ENCODE measurements around the gene ACVR2B. TPM values are rescaled to one million over a fixed set of nuclear protein-coding genes. Genes with fewer than 3 reads are reported as not detected.
A peak's percentile ranks its signal among the peaks of the same experiment; 100 is the strongest.

Gene ACVR2B
- polyA plus RNA-seq, 4 donors, result 6.8 to 21.2 (median 16.7) TPM

- DNase-seq (ENCODE audit: low read depth in 4 of 4, low spot score in 3 of 4), result no peak
Observed at GRCh38 chr3:38457111-38458003, 3.7 kb downstream of the ACVR2B start.

- DNase-seq (ENCODE audit: low read depth in 4 of 4, low spot score in 3 of 4), result no peak
Observed at GRCh38 chr3:38458796-38459498, 5.3 kb downstream of the ACVR2B start.

DNA sequence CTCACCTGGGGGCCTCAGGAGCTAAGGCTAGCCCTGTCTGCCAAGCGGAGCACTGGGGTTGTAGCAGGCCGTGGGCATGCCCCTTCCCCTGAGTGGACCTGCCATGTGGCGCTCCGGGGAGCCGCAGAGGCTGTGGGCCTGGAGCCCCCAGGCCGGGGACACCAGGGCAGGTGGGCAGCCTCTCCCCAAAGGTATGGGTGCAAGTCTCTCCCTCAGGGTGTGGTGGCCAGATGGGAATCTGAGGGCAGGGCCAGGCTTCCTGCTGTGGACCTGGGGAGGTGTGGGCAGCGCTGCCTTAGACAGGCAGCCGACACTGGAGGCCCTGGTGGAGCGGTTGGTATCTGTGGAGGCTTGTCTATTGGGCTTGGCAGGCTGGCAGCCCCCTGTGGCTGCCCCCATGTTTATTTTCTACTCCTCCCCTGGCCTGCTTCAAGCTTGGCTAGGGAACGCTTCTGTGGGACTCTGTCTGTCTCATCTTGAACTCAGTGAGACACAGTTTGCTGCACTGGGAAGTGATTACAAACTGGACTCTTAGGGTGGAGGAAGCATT lies 5.9 kb downstream of the ACVR2B start:
- DNase-seq (ENCODE audit: low read depth in 4 of 4, low spot score in 3 of 4), result no peak

DNA sequence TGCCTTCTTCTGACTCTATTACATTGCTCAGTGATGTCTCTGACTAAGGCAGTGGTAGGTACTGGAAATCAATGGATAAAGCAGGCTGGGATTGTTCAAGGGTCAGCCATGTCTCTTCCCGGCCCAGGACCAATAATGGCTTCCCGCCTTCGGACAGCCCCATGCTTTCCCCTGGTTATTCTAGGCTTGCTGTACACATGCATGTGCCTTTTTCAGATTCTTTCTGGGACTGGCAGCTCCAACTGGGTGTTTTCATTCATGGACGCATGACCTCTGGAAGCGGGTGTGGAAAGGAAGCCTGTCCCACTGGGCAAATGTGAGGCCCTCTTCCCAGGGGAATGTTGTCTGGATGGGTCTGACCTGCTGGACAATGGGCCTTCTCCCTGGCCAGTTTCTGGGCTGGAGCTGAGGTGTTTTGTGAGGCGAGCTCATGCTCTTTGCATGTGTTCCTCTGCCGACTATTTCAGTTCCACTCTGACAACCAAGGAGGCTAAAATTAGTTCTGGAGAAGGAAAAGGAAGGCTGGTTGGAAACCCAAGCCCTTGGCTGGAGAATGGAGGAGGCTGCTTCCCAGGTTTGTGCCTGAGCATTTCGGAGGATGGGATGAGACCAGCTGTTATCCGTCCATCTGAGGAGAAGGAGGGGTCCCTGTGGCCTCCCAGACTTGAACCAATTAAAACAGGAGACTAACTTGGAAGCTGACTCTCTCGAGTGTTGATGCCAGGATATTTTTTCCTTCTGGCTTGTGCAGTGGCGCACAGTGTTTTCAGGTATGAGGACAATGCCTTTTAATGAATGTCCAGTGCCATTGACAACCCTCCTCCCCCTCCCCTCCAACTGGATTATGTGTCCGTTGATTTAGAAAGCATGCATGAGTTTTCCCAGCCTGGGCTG lies 6.9 kb downstream of the ACVR2B start:
- DNase-seq (ENCODE audit: low read depth in 4 of 4, low spot score in 3 of 4), result peak in 1 of 4 donors; percentile 20

DNA sequence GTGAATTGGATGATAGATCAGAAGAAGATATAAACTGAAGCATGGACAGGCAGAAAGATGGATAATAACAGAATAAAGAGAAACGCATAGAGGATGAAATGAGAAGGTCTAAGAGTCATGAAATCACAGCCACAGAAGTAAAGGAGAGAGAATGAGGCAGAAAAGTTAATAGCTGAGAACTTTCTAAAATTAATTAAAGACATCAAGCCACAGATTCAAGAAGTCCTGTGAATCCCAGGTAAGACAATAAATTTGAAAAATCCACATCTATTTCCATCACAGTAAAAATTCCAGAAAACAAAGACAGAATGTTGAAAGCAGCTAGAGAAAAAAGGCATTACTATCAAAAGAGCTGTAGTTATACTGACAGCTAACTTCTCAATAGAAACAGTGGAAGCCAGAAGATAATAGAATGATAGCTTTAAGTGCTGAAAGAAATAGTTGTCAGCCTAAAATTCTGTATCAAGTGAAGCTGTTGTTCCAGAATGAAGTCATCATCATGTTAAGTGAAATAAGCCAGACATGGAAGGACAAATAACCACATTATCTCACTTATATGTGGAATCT lies 12.0 kb downstream of the ACVR2B start:
- no peak for DNase-seq (ENCODE audit: low read depth in 4 of 4, low spot score in 3 of 4)

GRCh38 chr3:38468765-38469164 lies 15.1 kb downstream of the ACVR2B start:
- no peak for DNase-seq (ENCODE audit: low read depth in 4 of 4, low spot score in 3 of 4)

DNA sequence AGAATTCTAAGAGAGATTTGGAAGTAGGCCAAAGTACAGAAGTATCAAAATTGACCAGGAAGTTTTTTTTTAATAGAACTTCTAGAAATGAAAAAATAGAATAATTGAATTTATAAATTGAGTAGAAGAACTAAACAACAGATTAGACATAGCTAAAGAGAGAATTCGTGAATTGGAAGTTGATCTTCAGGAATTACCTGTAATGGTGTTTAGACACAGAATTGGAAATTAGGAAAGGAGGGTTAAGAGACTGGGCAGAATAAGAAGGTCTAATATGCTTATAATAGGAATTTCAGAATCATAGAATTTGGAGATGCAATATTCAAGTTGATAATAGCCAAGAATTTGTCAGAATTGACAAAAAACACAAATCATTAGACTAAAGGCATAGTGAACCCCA lies 16.2 kb downstream of the ACVR2B start:
- no peak for DNase-seq (ENCODE audit: low read depth in 4 of 4, low spot score in 3 of 4)

DNA sequence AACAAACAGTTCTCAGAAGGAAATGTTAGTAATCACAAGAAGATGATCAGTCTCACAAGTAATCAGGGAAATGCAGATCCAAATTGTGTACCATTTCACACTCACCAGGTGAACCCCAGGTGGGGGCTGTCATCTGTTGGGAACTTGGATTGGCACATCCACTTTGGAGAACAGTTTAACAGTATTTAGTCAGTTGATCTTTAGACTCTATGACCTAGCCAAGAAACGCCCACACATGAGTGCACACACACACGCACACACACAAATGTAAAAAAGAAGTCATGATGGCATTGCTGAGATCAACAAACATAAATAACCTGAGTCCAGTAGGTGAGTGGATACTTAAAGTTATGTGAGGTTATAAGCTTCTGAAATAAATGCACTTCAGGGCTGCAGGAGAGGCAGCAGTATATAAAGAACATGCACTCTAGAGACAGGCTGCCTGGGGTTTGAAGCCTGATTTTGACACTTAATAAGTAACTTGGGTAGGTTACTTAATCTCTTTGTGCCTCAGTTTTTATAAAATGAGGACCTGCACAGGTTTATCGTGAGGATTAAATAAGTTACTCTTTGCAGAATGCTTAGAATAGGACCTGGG lies 17.7 kb downstream of the ACVR2B start:
- DNase-seq (ENCODE audit: low read depth in 4 of 4, low spot score in 3 of 4), result no peak

GRCh38 chr3:38472342-38472741 lies 18.7 kb downstream of the ACVR2B start:
- DNase-seq (ENCODE audit: low read depth in 4 of 4, low spot score in 3 of 4), result no peak

- DNase-seq (ENCODE audit: low read depth in 4 of 4, low spot score in 3 of 4), result no peak
Observed at GRCh38 chr3:38473229-38473628, 19.5 kb downstream of the ACVR2B start.

DNA sequence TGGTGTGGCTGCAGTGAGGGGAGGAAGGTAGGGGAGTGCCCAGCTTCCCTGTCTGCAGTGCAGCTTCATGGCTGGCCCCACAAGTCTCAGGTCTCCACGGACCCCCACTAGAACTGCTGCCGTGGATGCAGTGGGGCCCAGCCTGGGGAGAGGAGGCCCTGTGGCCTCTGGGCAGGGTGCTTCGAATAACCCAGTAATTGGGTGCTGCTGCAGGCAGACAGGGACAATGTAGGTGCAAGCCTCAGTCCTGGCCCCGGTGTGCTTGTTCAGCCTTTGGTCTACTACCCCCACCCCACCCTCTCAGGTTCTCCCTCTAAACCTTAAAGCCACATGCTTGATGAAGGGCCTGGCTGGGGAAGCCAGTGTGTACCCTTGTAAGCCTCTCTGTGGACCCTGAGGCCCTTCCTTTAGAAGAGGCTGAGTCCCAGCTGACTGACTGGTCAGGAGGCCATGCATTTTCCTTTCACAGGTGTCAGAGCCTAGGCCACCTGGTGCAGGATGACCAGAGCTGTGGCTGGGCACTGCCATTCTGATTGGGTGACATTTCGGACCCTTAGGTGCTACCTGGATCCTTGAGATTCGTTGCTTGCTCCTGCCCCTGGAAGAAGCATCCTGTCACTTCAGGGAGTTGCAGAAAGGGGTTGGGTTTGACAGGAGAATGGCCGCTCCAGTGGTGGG lies 21.4 kb downstream of the ACVR2B start:
- DNase-seq (ENCODE audit: low read depth in 4 of 4, low spot score in 3 of 4), result no peak

DNA sequence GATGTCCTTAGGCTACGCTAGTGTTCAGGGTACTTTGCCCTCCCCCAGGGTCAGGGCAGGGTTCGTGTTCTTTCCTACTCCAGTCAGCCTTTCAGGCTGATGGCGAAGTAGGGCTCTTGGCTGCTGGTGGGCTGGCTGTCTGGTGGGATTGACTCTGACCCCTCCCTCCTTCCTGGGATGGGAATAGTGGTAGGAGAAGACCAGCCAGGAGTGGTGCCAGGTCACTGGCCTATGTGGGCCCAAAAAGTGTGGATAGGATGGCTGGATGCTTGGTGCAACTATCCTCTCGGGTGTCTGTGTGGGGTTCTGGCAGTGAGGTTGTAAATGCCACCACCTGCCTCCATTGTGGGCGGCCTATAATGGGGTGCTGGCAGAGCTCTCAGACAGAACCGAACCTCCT lies 22.0 kb downstream of the ACVR2B start:
- DNase-seq (ENCODE audit: low read depth in 4 of 4, low spot score in 3 of 4), result no peak

DNA sequence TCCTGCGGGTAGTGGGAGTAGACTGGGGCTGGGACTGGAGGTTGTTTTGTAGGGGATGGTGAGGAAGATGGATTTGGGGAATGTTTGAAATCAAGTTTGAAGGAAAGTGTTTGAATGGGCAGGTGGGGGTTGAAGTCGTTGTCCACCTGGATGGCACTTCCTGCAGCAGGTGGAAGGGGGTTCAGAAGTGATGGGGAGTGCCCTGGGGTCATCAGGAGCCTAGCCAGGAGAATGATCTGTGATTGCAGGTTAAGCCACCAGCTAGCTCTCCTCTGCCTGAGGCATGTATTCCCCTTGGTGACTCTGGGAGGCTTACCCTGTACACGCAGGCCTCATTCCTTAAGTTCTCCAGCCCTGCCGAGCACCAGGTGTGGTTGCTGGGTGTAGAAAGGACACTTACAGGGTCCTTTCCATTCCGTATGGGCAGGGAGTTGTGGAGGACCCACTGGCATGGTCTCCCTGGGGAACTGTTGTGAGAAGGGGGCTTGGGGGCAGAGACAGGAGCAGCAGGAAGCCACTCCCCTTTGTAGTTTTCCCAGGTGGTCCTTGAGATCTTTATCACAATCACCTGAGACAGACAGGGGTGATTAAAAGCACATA lies 22.6 kb downstream of the ACVR2B start:
- DNase-seq (ENCODE audit: low read depth in 4 of 4, low spot score in 3 of 4), result no peak

GRCh38 chr3:38477057-38477820 lies 23.5 kb downstream of the ACVR2B start:
- DNase-seq (ENCODE audit: low read depth in 4 of 4, low spot score in 3 of 4), result no peak

DNA sequence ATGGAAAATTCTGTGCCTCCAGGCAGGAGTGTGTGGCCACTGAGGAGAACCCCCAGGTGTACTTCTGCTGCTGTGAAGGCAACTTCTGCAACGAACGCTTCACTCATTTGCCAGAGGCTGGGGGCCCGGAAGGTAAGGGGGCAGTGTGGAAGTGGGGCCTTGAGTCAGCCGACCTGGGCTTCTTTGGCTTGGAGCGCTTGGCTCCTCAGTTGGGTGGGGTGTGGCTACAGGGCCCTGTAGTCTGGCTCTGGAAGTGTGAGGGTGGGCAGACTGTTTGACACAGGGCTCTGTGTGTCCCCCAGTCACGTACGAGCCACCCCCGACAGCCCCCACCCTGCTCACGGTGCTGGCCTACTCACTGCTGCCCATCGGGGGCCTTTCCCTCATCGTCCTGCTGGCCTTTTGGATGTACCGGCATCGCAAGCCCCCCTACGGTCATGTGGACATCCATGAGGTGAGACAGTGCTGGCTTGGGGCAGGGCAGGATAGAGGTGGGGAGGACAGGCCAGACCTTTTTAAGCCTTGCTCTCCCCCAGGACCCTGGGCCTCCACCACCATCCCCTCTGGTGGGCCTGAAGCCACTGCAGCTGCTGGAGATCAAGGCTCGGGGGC lies 24.3 kb downstream of the ACVR2B start:
- no peak for DNase-seq (ENCODE audit: low read depth in 4 of 4, low spot score in 3 of 4)

- no peak for DNase-seq (ENCODE audit: low read depth in 4 of 4, low spot score in 3 of 4)
Observed at GRCh38 chr3:38478901-38479300, 25.2 kb downstream of the ACVR2B start.

DNA sequence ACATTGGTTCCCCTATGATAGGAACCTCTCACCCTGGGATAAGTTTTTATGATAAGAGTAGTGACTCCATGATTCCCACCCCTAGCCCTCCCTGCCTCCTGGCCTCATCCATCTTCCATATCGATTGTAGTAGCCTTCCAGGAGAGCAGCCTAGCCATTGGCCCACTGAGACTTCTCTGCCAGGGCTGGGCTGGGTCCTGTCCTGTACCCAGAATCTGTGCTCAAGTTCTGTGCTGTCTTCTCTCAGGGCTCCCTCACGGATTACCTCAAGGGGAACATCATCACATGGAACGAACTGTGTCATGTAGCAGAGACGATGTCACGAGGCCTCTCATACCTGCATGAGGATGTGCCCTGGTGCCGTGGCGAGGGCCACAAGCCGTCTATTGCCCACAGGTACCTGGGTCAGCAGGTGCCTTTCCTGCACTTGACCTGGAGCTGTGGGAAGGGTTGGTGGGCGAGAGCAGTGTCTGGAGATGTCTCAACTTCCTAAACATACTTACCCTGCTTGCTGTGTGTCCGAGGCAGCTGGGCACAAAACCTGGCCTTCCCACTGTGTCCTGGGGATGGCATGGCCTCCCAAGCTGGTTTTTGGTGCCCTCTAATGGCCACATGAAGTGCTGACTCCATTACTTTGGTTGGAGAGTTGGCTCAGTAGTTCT lies 25.9 kb downstream of the ACVR2B start:
- DNase-seq (ENCODE audit: low read depth in 4 of 4, low spot score in 3 of 4), result peak in 3 of 4 donors; percentile 29 to 53 (median 32)

Data from left renal pelvis (tissue), 4 donors.